Measurements from ENCODE around the gene NUP50.

The NUP50 gene

DNA sequence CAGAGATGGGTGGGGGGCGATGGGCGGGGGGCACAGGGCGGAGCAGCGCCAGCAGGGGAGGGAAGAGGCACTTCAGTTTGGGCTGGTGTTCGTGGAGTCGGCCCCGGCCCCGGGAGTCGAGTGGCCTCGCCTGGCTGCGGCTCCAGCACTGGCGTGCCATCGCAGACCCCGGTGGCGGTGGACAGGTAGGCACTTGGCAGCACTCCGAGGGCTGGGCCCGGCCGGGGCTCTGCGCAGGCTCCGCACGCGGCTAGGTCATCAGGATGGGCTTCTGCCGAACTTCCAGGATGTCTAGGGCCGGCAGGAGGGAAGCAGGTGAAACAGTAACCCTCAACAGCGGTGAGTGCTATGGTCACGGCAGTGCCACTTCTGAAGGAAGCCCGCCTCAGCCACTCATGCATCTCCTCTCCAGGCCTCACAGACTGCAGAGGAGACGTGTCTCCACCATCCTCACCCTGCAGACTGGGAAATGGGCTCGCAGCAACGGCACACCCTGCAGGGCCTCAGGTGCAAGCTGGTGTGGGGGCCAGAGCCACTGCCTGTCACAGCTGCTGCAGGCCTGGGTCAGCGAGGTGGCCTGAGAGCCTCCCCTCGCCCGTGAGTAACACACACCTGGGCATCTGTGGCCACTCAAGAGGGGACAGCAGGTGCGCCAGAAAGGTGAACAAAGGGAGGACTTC lies 33.3 kb downstream of the NUP50 start:
- no peak for DNase-seq

DNA sequence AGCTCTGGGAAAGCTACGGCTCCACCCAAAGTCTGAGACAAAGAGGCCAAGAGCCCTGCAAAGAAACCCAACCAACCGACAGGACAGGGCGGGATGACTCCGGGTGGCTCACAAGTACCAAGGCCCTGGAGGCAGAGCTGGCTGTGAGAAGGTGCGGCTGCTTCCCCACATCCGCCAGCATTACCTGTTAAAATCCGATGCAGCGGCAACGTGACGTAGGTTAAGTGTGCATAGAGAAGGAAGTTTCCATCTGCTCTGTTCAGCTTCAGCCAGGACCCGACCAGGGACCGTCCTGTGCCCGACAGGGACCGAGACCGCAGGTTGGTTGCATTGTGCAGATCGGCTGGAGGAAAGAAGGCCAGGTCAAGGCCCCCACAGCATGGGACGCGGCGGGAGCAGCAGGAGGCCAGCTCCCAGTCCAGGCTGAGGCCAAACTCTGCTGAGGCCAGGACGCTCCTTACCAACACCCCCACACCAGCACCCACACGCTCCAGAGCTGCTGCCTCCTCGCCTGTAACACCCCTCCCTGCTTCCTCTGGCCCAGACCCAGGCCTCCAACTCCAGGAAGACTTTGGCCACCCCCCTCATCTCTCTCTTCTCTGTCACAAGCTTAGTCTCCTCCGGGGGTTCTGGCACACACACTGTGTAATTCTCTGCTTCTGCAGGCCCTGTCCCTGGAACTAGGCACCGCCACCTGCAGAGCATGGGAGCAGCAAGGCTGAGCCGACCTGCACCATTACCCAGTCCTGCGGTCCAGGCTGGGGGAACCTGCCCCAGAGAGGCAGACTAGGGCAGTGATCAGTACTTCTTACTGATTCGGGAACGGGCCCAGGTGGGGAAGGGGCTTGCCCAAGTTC lies 34.1 kb downstream of the NUP50 start:
- no peak for DNase-seq

DNA sequence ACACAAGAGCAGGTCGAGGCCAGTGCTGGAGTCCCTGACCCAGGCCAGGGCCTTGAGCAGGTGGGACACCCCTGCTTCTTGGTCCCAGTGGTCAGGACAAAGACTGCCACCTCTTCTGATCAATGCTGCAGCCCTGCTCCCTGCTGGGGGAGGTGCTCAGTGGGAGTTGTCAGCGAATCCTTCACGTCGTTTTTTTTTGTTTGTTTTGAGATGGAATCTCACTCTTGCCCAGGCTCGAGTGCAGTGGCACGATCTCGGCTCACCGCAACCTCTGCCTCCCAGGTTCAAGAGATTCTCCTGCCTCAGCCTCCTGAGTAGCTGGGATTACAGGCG lies 34.7 kb downstream of the NUP50 start:
- no peak for DNase-seq

DNA sequence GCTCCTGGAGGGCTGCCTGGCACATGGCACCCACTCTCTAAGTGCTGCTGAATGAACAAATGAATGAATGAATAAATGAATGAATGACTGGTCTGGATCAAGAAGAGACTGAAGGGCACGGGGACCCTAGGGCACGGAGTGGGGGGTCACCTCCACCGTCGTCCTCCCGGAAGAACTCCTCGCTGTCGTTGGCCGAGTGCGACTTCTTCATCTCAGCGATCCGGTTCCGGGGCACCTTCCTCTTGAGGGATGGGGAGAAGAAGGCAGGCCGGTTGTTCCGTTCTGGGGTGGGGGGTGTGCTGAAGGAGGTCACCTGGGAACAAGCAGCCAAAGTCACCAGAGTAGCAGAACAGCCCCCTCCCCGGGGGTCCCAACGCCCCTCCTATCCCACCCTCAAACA lies 36.0 kb downstream of the NUP50 start:
- no peak for DNase-seq

DNA sequence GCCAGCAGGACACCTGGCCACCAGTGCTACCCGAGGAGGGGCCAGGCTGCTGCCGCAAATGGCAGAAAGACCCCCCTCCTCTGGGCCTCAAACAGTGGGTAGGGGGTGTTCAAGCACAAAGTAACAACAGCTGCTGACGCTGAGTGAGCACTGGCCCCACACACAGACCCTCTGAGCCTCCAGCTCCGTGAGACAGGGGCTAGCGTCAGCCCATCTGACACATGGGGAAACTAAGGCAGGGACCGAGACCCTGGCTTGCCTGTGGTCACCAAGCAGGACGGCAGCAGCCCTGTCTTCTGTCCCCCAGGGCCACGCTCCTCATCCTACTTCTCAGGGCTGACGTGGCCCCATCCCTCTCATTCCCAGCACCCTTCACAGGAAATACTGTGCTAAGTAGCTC lies 36.5 kb downstream of the NUP50 start:
- no peak for DNase-seq

DNA sequence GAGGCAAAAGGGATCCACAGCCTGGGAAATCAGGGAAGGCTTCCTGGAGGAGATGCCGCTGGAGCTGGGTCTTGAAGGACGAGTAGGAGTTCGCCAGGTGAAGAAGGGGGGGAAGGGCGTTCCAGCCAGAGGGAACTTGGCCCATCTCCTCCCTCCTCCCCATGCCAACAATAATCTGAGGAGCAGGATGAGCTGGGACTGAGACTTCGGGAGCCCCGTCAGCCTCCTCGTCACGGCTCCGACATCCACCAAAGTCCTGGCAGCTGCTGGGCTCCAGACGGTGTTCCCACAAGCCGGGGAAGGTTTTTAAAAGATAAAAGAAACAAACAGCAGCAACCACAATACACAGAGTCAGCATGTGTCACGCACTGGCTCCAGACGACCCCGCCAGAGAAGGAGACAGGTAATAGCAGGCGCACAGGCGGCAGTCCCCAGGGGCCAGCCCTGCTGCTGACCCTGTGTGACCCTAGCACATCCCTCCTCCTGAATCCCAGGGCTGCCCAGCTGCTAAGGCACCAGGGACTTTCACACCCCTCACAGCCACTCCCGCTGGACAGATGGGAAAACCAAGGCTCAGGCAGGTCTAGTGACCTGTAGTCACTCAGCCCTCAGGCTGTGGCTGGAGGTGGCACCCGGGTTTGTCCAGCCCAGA lies 37.3 kb downstream of the NUP50 start:
- DNase-seq, result no peak

DNA sequence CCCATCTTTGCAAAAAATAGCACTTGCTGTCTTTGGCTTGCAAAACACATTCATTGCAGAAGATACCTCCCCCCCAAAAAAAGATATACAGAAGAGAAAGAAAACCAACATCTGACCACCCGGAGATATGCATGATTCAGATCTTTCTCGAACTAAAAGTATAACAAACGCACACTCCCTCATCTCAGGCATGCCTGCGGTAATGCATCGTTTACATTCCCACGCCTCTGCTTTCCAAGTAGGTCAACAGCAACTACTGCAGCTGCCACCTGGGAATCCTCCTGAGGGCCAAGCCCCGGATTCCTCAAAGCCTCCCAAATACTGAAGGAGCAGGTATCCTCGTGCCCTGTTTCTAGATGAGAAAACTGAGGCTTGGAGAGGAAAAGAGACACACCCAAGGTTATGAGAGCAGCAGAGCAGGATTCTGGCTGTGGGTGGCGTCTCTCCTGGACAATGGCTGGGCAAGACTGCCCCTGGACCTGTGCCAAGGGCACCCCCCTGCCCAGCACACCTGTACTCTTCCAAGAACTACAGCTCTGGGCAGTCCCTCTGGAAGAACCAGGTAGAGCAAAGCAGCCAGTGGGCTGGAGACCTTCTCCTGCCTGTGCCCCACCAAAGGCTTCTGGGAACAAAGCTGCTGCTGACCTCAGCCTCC lies 38.1 kb downstream of the NUP50 start:
- no peak for DNase-seq

DNA sequence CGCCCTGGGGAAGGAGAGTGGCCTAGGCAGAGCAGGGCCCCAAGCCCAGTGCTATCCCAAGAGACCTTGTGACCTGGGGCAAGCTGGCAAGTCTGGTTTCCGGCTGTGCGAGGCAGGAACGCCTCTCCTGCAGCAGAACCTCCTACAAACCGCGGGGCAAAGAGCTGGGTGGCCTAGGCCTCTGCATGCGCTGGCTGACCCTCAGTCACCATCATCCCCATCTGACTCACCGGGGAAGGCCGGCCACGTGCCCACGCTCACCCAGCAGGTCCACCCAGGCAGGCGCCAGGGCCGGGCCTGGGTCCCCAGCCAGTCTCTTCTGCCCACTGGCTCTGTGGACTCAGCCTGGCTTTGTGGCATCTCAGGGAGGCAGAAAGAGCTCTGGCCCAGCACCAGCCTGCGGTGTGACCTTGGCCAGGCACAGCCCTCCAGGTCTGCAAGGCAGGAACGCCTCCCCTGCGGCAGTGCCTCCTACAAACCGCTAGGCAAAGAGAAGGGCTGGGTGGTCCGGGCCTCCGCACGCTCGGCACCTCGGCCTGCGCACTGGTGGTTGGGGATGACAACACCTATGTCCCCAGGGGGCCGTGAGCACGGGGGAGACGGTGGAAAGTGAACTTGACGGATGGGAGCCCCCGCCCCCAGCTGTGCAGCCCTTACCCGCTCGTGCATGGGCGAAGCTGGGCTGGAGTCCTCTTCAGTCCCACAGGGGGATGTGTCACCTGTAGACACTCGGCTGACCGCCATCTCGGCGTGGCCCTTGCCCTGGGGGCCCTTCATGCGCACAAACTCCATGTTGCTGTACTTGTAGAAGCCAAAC lies 38.8 kb downstream of the NUP50 start:
- no peak for DNase-seq

DNA sequence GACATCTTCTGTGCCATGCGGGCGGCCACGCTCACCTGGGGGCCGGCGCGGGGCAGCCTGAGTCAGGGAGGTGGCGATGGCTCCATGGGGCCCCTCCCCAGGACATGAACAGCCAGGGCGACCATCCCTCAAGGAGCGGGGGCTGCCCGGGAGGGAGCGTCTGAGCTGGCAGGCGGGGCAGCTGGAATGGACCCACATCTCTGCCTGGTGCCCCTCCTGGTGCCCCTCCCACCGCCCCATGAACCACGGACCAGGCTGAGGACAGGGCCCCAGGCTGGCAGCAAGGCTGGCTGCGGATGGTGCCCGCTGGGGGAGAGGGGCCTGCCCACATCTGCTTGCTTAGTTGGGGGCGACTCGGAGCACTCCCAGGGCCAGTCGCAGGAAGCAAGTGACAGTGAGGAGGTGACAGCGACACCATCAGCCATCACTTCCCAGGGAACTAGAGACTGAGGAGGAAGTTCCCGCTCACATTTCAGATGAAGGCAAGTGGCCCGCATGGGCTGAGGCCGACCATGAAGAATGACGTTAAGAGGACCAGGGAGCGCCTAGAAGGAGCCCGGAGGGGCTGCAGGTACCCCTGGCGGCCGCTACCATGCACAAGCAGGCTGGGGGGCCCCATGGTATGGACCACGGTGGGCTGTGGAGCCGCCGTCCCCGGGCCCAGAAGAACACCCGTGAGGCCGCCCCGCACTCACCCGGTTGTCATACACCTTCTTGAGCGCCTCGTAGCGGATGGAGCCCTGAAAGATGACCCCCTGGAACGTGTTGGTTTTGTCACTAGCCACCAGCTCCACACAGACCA lies 39.6 kb downstream of the NUP50 start:
- DNase-seq, result no peak

DNA sequence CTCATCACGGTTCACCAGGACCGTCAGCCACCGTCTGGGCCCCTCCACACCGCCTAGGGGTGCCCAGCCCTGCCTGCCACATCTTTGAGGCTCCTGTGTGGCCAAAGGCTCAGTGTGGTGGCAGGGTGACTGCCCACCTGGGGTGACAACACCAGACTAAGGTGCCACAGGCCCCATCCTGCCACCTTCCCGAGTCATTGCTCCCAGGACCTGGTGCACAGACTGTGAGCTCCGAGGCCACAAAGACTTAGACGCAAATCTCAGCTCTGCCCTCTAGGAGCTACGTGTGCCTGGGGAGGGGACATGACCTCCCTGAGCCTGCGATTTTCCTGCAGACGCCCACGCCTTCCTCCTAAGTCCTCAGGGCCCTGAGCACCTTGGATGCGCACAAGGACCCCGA lies 40.5 kb downstream of the NUP50 start:
- no peak for DNase-seq

DNA sequence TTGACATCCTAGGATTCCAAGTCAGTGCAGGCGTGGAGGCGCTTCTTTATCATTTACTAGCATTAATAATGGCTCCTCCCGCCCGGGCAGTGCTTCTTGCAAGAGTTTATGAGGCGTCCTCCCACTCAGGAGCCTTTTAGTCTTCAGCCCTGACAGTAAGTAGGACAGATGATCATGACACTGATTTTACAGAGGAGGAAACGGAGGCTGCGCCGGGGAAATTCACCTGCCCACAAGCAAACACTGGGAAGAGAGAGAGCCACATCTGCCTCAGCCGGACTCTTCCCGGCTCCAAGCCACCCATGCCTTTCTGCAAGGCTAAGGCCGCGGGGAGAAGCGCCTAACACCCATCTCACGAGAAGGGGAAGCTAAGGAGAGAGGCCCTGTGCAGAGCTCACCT lies 41.1 kb downstream of the NUP50 start:
- no peak for DNase-seq

DNA sequence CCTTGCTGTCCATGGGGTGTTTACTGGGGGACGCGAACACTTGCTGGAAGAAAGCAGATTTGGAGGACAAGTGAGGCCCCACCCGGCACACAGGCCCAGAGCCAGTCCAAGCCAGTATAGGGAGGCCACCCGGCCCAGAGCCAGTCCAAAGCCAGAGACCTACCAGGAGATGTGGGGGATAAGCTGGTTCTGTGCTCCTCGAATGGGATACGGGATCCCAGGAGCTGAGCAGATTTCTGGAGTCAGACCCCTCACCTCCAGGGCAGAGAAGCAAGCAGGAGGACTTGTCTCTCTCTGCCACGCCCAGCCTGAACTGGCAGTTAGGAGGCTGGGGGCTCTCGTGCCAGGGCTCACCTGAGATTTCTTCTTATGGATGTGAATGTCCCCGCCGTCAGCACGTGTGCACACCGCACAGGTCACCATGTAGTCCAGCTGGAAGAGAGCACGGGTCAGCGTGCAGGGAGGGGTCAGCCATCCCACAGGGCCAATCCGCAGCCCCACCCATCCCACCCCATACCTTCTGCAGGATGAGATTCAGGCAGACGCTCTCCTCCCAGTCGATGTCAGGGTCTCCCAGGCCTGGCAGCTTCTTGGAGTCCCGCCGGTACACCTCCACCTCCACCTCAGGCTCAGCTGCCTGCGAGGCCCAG lies 41.7 kb downstream of the NUP50 start:
- no peak for DNase-seq

DNA sequence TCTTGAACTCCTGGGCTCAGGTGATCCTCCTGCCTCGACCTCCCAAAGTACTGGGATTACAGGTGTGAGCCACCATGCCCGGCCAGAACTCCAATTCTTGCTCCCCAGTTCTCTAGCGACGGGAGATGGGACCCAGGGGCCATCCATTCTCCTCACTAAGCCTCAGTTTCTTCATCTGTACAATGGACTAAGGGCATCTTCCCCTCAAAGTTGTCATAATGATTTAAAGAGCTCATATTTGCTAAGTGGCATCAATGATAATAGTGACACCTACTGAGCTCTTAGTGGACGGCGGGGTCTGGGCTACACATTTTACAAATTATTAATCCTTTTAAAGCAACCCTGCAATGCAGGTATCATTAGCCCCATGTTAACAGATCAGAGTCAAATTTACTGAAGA lies 42.5 kb downstream of the NUP50 start:
- no peak for DNase-seq

DNA sequence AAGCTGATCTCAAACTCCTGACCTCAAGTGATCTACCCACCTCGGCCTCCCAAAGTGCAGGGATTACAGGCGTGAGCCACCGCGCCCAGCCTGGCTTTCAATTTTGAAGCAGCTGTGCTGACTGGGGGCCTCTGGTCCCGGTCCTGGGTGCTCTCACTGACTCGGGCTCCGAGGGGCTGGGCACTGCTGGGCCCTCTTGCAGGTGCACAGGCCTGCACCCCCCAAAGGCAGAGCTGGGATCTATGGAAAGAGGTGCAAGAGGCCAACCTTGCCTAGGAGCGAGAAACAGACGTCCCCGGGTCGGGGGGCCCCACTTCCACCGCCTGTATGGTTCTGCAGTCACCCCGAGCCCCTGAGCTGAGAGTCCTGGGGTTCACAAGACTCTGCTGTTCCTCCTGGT lies 43.8 kb downstream of the NUP50 start:
- DNase-seq, result no peak

DNA sequence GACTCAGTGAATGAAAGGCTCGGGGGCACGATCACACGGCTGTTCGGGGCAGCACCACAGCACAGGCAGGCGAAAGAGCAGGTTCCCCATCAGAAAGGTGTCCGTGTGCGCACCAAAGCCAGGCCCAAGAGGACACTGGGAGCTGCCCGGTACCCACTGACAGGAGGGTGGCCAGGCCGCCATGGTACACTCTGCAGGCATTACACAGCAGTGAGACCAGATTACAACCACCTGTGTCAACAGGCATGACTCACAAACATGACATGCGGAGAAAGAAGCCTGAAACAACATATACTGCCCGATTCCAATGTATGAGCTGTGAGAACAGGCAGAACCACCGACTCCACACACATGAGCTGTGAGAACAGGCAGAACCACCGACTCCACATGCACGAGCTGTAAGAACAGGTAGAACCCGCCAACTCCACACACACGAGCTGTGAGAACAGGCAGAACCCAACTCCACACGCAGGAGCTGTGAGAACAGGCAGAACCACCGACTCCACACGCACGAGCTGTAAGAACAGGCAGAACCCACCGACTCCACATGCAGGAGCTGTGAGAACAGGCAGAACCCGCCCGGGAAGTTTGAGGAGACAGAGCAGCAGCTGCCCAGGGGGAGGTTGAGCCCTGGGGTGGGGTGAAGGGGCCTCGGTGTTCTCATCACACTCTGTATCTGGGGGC lies 44.4 kb downstream of the NUP50 start:
- DNase-seq, result no peak

DNA sequence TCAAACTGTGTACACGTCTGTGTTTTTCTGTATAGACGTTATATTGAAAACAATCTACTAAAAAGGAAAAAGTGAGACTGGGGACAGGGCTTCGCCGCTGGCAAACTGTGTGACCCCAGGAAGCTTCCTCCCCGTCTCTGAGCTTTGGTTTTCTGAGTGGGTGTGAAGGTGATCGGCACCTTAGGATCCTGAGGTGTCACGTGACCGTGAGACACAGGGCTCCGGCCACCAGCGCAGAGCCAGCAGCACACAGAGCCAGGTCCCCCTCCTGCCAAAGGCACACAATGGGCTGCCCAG lies 44.9 kb downstream of the NUP50 start:
- no peak for DNase-seq

DNA sequence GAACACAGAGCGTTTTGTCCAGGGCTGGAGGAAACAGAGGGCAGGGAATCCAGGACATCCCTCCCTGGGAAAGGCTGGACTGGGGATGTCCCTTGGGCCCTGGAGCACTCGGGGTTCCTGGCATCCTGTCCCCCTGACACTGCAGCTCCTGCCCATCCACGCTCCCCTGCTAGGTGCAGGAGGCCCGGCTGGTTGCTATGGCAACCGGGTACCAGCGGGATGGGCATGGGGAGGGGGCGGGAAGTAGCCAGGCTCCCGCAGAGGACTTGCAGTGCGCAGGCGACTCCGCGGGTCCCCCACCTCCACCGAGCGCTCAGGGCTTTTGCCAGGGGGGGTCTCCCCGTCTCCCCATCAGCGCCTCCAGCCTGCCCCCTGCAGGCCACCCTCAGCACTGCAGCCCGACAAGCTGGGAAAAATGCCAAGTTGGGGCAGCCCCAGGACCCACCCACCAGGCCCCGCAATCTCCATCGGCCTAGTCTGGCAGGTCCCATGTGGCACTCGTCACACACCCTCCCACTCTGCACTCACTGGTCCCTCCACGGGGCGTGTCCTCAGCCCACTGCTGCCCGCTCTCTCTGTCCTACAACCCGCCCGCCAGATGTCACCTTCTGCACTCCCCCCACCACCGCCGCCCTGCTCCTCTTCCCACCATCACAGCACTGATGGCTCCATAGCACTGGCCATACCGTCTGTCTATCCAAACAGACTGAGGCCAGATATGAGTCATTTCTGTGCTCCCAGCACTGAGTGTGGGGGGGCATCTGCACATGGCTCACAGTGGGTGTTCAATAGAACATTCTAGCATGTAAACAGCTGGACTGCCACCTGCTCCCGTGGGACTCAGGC lies 45.5 kb downstream of the NUP50 start:
- DNase-seq, result no peak

DNA sequence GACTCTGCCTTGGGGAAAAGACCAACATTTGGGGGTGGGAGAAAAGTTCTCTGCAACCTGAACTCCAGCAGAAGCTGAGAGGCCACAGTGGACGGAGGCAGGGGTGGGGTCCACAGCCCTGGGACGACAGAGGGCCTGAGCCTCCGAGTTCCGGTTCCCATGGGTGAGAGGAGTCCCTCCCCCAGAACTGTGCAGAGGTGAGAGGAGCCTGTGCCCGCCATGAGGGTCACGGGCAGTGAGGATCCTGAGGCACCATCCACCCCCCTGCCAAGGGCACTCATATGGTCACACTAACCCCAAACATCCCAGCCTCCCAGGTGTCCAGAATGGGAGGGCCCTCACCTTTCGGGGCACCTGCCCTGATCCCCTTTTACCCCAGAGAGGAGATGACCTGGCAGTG lies 46.4 kb downstream of the NUP50 start:
- DNase-seq, result no peak

DNA sequence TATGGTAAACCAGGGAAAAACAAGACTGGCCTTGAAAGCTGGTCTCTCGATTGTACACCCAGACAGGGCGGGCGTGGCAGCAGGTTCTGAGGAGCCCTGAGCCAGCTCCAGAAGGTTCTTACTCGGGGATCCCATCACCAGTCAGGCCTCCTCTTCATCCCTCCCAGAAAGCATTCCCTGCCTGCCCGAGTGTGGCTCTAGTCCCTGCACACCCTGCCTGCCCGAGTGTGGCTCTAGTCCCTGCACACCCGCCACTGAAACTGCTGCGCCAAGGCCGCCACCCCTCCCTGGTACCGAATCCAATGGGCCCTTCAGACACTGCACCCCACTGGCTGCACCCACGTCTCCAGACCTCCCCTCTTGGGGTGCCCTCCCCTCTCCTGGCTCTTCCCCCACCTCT lies 46.9 kb downstream of the NUP50 start:
- DNase-seq, result no peak

DNA sequence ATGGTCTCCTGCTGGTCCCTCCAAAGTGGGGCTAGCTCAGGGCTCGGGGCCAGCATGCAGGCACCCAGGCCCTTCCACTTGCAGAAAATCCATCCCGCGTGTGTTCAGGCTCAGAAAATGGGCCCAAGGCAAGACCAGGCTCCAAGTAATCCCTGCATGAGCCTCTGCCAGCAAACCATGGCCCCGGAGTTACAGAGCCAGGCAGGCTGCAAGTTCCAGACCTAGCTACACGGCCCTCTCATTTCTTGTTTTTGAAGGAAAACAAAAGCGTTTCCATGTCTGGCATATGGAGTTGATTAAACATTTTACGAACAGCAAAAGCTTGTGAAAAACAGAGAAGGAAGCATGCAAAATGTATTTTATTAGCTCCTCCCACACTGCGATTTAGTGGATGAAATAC lies 47.3 kb downstream of the NUP50 start:
- no peak for DNase-seq

Measured in SW 1271 (cell line).